GM23338 (cell line): ENCODE measurements around the gene MLLT10. TPM values are rescaled to one million over a fixed set of nuclear protein-coding genes. Genes with fewer than 3 reads are reported as not detected.
"Not testable (repeated sequence)": the region's sequence is repeated elsewhere in the genome, so short reads cannot be mapped to it uniquely, and the experiment has no call there.

Experiments
- ATAC-seq: fragments of 200-7000 bp; cut with Tn5 transposase; 3 replicates; pipeline ENCODE4 v1.9.1; 2020
- DNase-seq: peaks from one replicate; pipeline ENCODE4 v3.0.0-alpha.2; 2015; ENCODE audit warnings: low spot score
- H2AFZ ChIP-seq: fragments of 200-600 bp; sonication (generic); 2 replicates; pipeline ENCODE4 v1.8.0; 2016; ENCODE audit warnings: antibody characterized with exemption, mild to moderate bottlenecking, moderate library complexity
- H3F3A ChIP-seq: fragments of 200-600 bp; sonication (generic); replicated peaks from 2 replicates; pipeline ENCODE4 v1.8.0; 2017; ENCODE audit warnings: antibody characterized with exemption, mixed run types, low read depth
- H3K27ac ChIP-seq: fragments of 200-600 bp; sonication (generic); 2 replicates; pipeline ENCODE4 v1.6.1; 2016; ENCODE audit warnings: low read depth
- H3K27me3 ChIP-seq: fragments of 200-600 bp; sonication (generic); 2 replicates; pipeline ENCODE4 v1.8.0; 2016; ENCODE audit warnings: mild to moderate bottlenecking, mixed run types, moderate library complexity; ENCODE audit not compliant: insufficient read depth
- H3K36me3 ChIP-seq: fragments of 200-600 bp; sonication (generic); 2 replicates; pipeline ENCODE4 v1.8.0; 2016; ENCODE audit warnings: mild to moderate bottlenecking; ENCODE audit not compliant: insufficient read depth
- H3K4me1 ChIP-seq: fragments of 200-600 bp; sonication (generic); 2 replicates; pipeline ENCODE4 v1.8.0; 2016; ENCODE audit warnings: mild to moderate bottlenecking, moderate library complexity; ENCODE audit not compliant: insufficient read depth
- H3K4me2 ChIP-seq: fragments of 200-600 bp; sonication (generic); 2 replicates; pipeline ENCODE4 v1.7.1; 2017; ENCODE audit warnings: mixed run types
- H3K4me3 ChIP-seq: fragments of 200-600 bp; sonication (generic); 2 replicates; pipeline ENCODE4 v1.6.1; 2016; ENCODE audit warnings: mixed run types
- H3K79me2 ChIP-seq: fragments of 200-600 bp; sonication (generic); replicated peaks from 2 replicates; pipeline ENCODE4 v1.8.0; 2017; ENCODE audit warnings: mild to moderate bottlenecking; ENCODE audit not compliant: insufficient read depth
- H3K9me2 ChIP-seq: fragments of 200-600 bp; sonication (generic); 2 replicates; pipeline ENCODE4 v1.8.0; 2017; ENCODE audit not compliant: insufficient read depth
- H4K20me1 ChIP-seq: fragments of 200-600 bp; sonication (generic); replicated peaks from 2 replicates; pipeline ENCODE4 v1.8.0; 2017; ENCODE audit warnings: mild to moderate bottlenecking; ENCODE audit not compliant: insufficient read depth
- H3K27ac Mint-ChIP-seq: 2 replicates; pipeline ENCODE4 v1.8.0; 2020; ENCODE audit warnings: inconsistent platforms, mild to moderate bottlenecking, moderate library complexity, mixed read lengths
- H3K27me3 Mint-ChIP-seq: 3 replicates; pipeline ENCODE4 v1.8.0; 2022; ENCODE audit warnings: low read depth, mild to moderate bottlenecking, moderate library complexity, mixed read lengths, inconsistent platforms; ENCODE audit not compliant: insufficient read depth, poor library complexity
- H3K36me3 Mint-ChIP-seq: 3 replicates; pipeline ENCODE4 v1.8.0; 2021; ENCODE audit warnings: low read depth, mild to moderate bottlenecking, inconsistent platforms, moderate library complexity, mixed read lengths
- H3K4me1 Mint-ChIP-seq: 3 replicates; pipeline ENCODE4 v1.8.0; 2020; ENCODE audit warnings: mild to moderate bottlenecking, inconsistent platforms, mixed read lengths
- H3K4me3 Mint-ChIP-seq: 3 replicates; pipeline ENCODE4 v1.8.0; 2021; ENCODE audit warnings: moderate library complexity, mild to moderate bottlenecking, inconsistent platforms, mixed read lengths
- H3K9me3 Mint-ChIP-seq: 3 replicates; pipeline ENCODE4 v1.8.0; 2020; ENCODE audit warnings: moderate library complexity, mild to moderate bottlenecking, inconsistent platforms, mixed read lengths
- JUNB ChIP-seq: IDR thresholded peaks from one replicate; pipeline ENCODE4 v1.6.1; 2016; ENCODE audit warnings: antibody characterized with exemption; ENCODE audit not compliant: unreplicated experiment
- STAT1 ChIP-seq: IDR thresholded peaks from one replicate; pipeline ENCODE4 v1.6.1; 2016; ENCODE audit warnings: antibody characterized with exemption; ENCODE audit not compliant: unreplicated experiment
- ZNF331 ChIP-seq: fragments of 250-450 bp; sonication (Bioruptor Pico); IDR thresholded peaks from 2 replicates; pipeline ENCODE4 v1.5.0; 2020; ENCODE audit warnings: low read depth, mild to moderate bottlenecking, moderate library complexity
- polyA plus RNA-seq: library from polyadenylated mRNA; unstranded; fragments of >200 nt; fragmentation: Nextera tagmentation; extraction: Ambion mirVana; gene quantifications from 2 replicates; pipeline ENCODE4 v1.2.1, GENCODE V29; 2016
- total RNA-seq: library from RNA; depleted of rRNA; stranded (reverse); fragments of >200 nt; shearing (Covaris generic); gene quantifications from 2 replicates; pipeline ENCODE4 v1.2.3, GENCODE V29; 2014
- TF ChIP-seq, protein P1 (sequence below): fragments of 250-450 bp; sonication (Bioruptor Pico); IDR thresholded peaks from 2 replicates; pipeline ENCODE4 v1.5.0; 2020; ENCODE audit warnings: mild to moderate bottlenecking, moderate library complexity
- TF ChIP-seq, protein P2 (sequence below): IDR thresholded peaks from 2 replicates; pipeline ENCODE4 v1.6.1; 2016; ENCODE audit warnings: antibody characterized with exemption

The MLLT10 gene
- total and polyA plus RNA-seq, 2 experiments from 2014 or later = 28.8 to 55.4 TPM

DNA sequence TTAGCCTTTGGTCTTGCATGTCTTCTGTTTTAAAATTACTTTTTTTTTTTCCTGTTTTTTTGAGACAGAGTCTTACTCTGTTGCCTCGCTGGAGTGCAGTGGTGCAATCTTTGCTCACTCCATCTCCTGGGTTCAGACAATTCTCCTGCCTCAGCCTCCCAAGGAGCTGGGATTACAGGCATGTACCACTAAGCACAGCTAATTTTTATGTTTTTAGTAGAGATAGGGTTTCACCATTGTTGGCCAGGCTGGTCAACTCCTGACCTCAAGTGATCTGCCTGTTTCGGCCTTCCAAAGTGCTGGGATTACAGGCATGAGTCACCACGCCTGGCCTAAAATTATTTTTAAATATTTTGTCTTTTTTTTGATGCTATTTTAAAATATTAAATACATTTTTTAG lies 38.5 kb downstream of the MLLT10 start (continued):
- TF ChIP-seq, protein P1, sequence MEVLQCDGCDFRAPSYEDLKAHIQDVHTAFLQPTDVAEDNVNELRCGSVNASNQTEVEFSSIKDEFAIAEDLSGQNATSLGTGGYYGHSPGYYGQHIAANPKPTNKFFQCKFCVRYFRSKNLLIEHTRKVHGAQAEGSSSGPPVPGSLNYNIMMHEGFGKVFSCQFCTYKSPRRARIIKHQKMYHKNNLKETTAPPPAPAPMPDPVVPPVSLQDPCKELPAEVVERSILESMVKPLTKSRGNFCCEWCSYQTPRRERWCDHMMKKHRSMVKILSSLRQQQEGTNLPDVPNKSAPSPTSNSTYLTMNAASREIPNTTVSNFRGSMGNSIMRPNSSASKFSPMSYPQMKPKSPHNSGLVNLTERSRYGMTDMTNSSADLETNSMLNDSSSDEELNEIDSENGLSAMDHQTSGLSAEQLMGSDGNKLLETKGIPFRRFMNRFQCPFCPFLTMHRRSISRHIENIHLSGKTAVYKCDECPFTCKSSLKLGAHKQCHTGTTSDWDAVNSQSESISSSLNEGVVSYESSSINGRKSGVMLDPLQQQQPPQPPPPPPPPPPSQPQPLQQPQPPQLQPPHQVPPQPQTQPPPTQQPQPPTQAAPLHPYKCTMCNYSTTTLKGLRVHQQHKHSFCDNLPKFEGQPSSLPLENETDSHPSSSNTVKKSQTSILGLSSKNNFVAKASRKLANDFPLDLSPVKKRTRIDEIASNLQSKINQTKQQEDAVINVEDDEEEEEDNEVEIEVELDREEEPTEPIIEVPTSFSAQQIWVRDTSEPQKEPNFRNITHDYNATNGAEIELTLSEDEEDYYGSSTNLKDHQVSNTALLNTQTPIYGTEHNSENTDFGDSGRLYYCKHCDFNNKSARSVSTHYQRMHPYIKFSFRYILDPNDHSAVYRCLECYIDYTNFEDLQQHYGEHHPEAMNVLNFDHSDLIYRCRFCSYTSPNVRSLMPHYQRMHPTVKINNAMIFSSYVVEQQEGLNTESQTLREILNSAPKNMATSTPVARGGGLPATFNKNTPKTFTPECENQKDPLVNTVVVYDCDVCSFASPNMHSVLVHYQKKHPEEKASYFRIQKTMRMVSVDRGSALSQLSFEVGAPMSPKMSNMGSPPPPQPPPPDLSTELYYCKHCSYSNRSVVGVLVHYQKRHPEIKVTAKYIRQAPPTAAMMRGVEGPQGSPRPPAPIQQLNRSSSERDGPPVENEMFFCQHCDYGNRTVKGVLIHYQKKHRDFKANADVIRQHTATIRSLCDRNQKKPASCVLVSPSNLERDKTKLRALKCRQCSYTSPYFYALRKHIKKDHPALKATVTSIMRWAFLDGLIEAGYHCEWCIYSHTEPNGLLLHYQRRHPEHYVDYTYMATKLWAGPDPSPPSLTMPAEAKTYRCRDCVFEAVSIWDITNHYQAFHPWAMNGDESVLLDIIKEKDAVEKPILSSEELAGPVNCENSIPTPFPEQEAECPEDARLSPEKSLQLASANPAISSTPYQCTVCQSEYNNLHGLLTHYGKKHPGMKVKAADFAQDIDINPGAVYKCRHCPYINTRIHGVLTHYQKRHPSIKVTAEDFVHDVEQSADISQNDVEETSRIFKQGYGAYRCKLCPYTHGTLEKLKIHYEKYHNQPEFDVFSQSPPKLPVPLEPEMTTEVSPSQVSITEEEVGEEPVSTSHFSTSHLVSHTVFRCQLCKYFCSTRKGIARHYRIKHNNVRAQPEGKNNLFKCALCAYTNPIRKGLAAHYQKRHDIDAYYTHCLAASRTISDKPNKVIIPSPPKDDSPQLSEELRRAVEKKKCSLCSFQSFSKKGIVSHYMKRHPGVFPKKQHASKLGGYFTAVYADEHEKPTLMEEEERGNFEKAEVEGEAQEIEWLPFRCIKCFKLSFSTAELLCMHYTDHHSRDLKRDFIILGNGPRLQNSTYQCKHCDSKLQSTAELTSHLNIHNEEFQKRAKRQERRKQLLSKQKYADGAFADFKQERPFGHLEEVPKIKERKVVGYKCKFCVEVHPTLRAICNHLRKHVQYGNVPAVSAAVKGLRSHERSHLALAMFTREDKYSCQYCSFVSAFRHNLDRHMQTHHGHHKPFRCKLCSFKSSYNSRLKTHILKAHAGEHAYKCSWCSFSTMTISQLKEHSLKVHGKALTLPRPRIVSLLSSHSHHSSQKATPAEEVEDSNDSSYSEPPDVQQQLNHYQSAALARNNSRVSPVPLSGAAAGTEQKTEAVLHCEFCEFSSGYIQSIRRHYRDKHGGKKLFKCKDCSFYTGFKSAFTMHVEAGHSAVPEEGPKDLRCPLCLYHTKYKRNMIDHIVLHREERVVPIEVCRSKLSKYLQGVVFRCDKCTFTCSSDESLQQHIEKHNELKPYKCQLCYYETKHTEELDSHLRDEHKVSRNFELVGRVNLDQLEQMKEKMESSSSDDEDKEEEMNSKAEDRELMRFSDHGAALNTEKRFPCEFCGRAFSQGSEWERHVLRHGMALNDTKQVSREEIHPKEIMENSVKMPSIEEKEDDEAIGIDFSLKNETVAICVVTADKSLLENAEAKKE (CRISPR knock-in tag) = no peak
- TF ChIP-seq STAT1 (no peak), ZNF331 (CRISPR knock-in tag) (no peak), JUNB (no peak)
- TF ChIP-seq, protein P2, sequence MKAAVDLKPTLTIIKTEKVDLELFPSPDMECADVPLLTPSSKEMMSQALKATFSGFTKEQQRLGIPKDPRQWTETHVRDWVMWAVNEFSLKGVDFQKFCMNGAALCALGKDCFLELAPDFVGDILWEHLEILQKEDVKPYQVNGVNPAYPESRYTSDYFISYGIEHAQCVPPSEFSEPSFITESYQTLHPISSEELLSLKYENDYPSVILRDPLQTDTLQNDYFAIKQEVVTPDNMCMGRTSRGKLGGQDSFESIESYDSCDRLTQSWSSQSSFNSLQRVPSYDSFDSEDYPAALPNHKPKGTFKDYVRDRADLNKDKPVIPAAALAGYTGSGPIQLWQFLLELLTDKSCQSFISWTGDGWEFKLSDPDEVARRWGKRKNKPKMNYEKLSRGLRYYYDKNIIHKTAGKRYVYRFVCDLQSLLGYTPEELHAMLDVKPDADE = no peak

DNA sequence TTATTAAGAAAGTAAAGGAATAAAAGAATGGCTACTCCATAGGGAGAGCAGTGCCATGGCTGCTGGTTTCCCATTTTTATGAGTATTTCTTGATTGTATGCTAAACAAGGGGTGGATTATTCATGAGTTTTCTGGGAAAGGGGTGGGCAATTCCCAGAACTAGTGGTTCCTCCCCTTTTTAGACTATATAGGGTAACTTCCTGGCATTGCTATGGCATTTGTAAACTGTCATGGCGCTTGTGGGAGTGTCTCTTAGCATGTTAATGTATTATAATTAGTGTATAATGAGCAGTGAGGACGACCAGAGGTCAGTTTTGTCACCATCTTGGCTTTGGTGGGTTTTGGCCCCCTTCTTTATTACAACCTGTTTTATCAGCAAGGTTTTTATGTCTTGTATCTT lies 40.5 kb downstream of the MLLT10 start:
- not testable (repeated sequence) for H3F3A ChIP-seq, DNase-seq, H3K27ac Mint-ChIP-seq, H2AFZ ChIP-seq, ATAC-seq, H3K4me3 Mint-ChIP-seq, H3K27me3 Mint-ChIP-seq, H3K4me2 ChIP-seq, H3K9me2 ChIP-seq, H3K36me3 ChIP-seq, H3K9me3 Mint-ChIP-seq, H3K27ac ChIP-seq, H3K4me3 ChIP-seq, H3K27me3 ChIP-seq
- H3K4me1 ChIP-seq = peaks cover 16% of the 10 kb centered on the region; the same call in 1 of the 2 replicates
- Mint-ChIP-seq H3K36me3 (peaks cover 28% of the 10 kb centered on the region; the same call in 2 of the 3 replicates), H3K4me1 (peaks cover 19% of the 10 kb centered on the region; the same call in 2 of the 3 replicates)
- peaks cover 15% of the 10 kb centered on the region for H4K20me1 ChIP-seq
- peaks cover 100% of the 10 kb centered on the region for H3K79me2 ChIP-seq
